IPS-18a (cell line): ENCODE data around the gene HSDL1.
A peak's percentile ranks its signal among the peaks of the same experiment; 100 is the strongest.

ENCODE experiments used
- H3K27ac ChIP-seq: one replicate; pipeline ENCODE4 v1.5.1; 2013; ENCODE audit warnings: low read length
- H3K27me3 ChIP-seq: one replicate; pipeline ENCODE4 v1.6.1; 2013; ENCODE audit warnings: mild to moderate bottlenecking, low read length; ENCODE audit not compliant: control insufficient read depth, insufficient read depth
- H3K36me3 ChIP-seq: one replicate; pipeline ENCODE4 v1.6.1; 2013; ENCODE audit warnings: low read depth, low read length; ENCODE audit not compliant: control insufficient read depth
- H3K4me1 ChIP-seq: one replicate; pipeline ENCODE4 v1.6.1; 2013; ENCODE audit warnings: low read depth, low read length; ENCODE audit not compliant: control insufficient read depth
- H3K4me3 ChIP-seq: one replicate; pipeline ENCODE4 v1.5.1; 2013; ENCODE audit warnings: low read length
- H3K9ac ChIP-seq: one replicate; pipeline ENCODE4 v1.6.1; 2013; ENCODE audit warnings: mild to moderate bottlenecking, low read length, moderate library complexity
- H3K9me3 ChIP-seq: one replicate; pipeline ENCODE4 v1.6.1; 2013; ENCODE audit warnings: low read depth, low read length; ENCODE audit not compliant: control insufficient read depth

The HSDL1 gene

GRCh38 chr16:84144859-84145639 is at the start of gene HSDL1, which contains the start of gene DNAAF1:
Gene HSDL1 (minus strand): TSS chr16:84145177. CDS start chr16:84131321, 13,856 bp downstream.
Gene DNAAF1 (plus strand): TSS chr16:84145308. CDS start chr16:84145441, 133 bp downstream.
- peaks cover 12% of the 10 kb centered on the region for H3K27me3 ChIP-seq
- H3K36me3 ChIP-seq, result no peaks in the 10 kb centered on the region
- peak within 1 kb of the TSS; percentile 60 for H3K9ac ChIP-seq
- peak within 1 kb of the TSS; percentile 88 for H3K4me3 ChIP-seq
- H3K27ac ChIP-seq, result no peak within 1 kb of the TSS
- H3K9me3 ChIP-seq, result no peaks in the 10 kb centered on the region
- H3K4me1 ChIP-seq, result no peaks in the 10 kb centered on the region

- Histone ChIP-seq H3K4me3 (no peak overlapping the region), H3K9ac (no peak overlapping the region), H3K27ac (no peak overlapping the region)
Observed at GRCh38 chr16:84194018-84194417, 49.0 kb upstream of the HSDL1 start.

GRCh38 chr16:84193480-84193879 is 48.5 kb upstream of the HSDL1 start:
- H3K9me3 ChIP-seq, result no peaks in the 10 kb centered on the region
- H3K36me3 ChIP-seq, result no peaks in the 10 kb centered on the region
- H3K4me1 ChIP-seq, result no peaks in the 10 kb centered on the region
- H3K27ac ChIP-seq, result no peak overlapping the region
- no peak overlapping the region for H3K9ac ChIP-seq
- H3K4me3 ChIP-seq, result no peak overlapping the region
- no peaks in the 10 kb centered on the region for H3K27me3 ChIP-seq

More at GRCh38 chr16:84194018-84194417, 49.0 kb upstream of the HSDL1 start:
- Histone ChIP-seq H3K36me3 (no peaks in the 10 kb centered on the region), H3K27me3 (no peaks in the 10 kb centered on the region), H3K4me1 (peaks cover 2% of the 10 kb centered on the region), H3K9me3 (no peaks in the 10 kb centered on the region)

- no peaks in the 10 kb centered on the region for H3K27me3 ChIP-seq
- H3K4me3 ChIP-seq, result no peak overlapping the region
- H3K9me3 ChIP-seq, result no peaks in the 10 kb centered on the region
- no peak overlapping the region for H3K9ac ChIP-seq
- no peaks in the 10 kb centered on the region for H3K4me1 ChIP-seq
- no peak overlapping the region for H3K27ac ChIP-seq
- no peaks in the 10 kb centered on the region for H3K36me3 ChIP-seq
Observed at GRCh38 chr16:84191466-84191865, 46.5 kb upstream of the HSDL1 start.

- no peaks in the 10 kb centered on the region for H3K9me3 ChIP-seq
- no peaks in the 10 kb centered on the region for H3K27me3 ChIP-seq
- no peaks in the 10 kb centered on the region for H3K36me3 ChIP-seq
- no peak within 1 kb of the TSS for H3K4me3 ChIP-seq
- no peaks in the 10 kb centered on the region for H3K4me1 ChIP-seq
- no peak within 1 kb of the TSS for H3K27ac ChIP-seq
- no peak within 1 kb of the TSS for H3K9ac ChIP-seq
Observed at GRCh38 chr16:84190731-84191388, 45.9 kb upstream of the HSDL1 start, which contains the start of gene ADAD2. Gene ADAD2 (plus strand): TSS chr16:84191157. CDS start chr16:84191231, 74 bp downstream.

- H3K27me3 ChIP-seq, result no peaks in the 10 kb centered on the region
- H3K9ac ChIP-seq, result peak within 1 kb of the TSS; percentile 81
- peaks cover 18% of the 10 kb centered on the region for H3K36me3 ChIP-seq
- H3K9me3 ChIP-seq, result no peaks in the 10 kb centered on the region
- peak within 1 kb of the TSS; percentile 87 for H3K4me3 ChIP-seq
- no peak within 1 kb of the TSS for H3K27ac ChIP-seq
- H3K4me1 ChIP-seq, result no peaks in the 10 kb centered on the region
Observed at GRCh38 chr16:84186685-84187437, 41.9 kb upstream of the HSDL1 start, which contains the start of gene TAF1C. Gene TAF1C (minus strand): TSS chr16:84187057. CDS start chr16:84184988, 2,069 bp downstream.

- no peaks in the 10 kb centered on the region for H3K4me1 ChIP-seq
- H3K27me3 ChIP-seq, result no peaks in the 10 kb centered on the region
- H3K4me3 ChIP-seq, result no peak overlapping the region
- no peak overlapping the region for H3K27ac ChIP-seq
- no peaks in the 10 kb centered on the region for H3K9me3 ChIP-seq
- H3K9ac ChIP-seq, result no peak overlapping the region
- H3K36me3 ChIP-seq, result peaks cover 32% of the 10 kb centered on the region
Observed at GRCh38 chr16:84184775-84185174, 39.8 kb upstream of the HSDL1 start.

- H3K36me3 ChIP-seq, result peaks cover 37% of the 10 kb centered on the region
- H3K4me1 ChIP-seq, result no peaks in the 10 kb centered on the region
- H3K27ac ChIP-seq, result no peak overlapping the region
- H3K9me3 ChIP-seq, result no peaks in the 10 kb centered on the region
- no peak overlapping the region for H3K9ac ChIP-seq
- H3K4me3 ChIP-seq, result no peak overlapping the region
- H3K27me3 ChIP-seq, result no peaks in the 10 kb centered on the region
Observed at GRCh38 chr16:84183911-84184591, 39.1 kb upstream of the HSDL1 start.

- no peak overlapping the region for H3K27ac ChIP-seq
- H3K9ac ChIP-seq, result no peak overlapping the region
- no peaks in the 10 kb centered on the region for H3K4me1 ChIP-seq
- H3K4me3 ChIP-seq, result no peak overlapping the region
- H3K36me3 ChIP-seq, result peaks cover 42% of the 10 kb centered on the region
- H3K9me3 ChIP-seq, result no peaks in the 10 kb centered on the region
- no peaks in the 10 kb centered on the region for H3K27me3 ChIP-seq
Observed at GRCh38 chr16:84183572-84183875, 38.5 kb upstream of the HSDL1 start.

GRCh38 chr16:84182680-84183571 is 37.9 kb upstream of the HSDL1 start:
- Histone ChIP-seq H3K9me3 (no peaks in the 10 kb centered on the region), H3K27ac (no peak overlapping the region), H3K36me3 (peaks cover 48% of the 10 kb centered on the region), H3K27me3 (no peaks in the 10 kb centered on the region), H3K4me1 (no peaks in the 10 kb centered on the region), H3K4me3 (no peak overlapping the region), H3K9ac (no peak overlapping the region)
